Measurements from ENCODE around the gene PSMG2. TPM values are rescaled to one million over a fixed set of nuclear protein-coding genes. Genes with fewer than 3 reads are reported as not detected.

PSMG2 gene
- total RNA-seq, 1 donor from 2014 or later = 58.2 TPM

- H3K36me3 Mint-ChIP-seq (ENCODE audit: insufficient read depth) = no peaks in the 10 kb centered on the region
- H3K4me3 Mint-ChIP-seq (ENCODE audit: low read depth) = no peak overlapping the region
- no peaks in the 10 kb centered on the region for H3K9me3 Mint-ChIP-seq (ENCODE audit: low read depth)
- no peaks in the 10 kb centered on the region for H3K4me1 Mint-ChIP-seq (ENCODE audit: low read depth)
- no peak overlapping the region for H3K27ac Mint-ChIP-seq
- TF ChIP-seq, protein P1, sequence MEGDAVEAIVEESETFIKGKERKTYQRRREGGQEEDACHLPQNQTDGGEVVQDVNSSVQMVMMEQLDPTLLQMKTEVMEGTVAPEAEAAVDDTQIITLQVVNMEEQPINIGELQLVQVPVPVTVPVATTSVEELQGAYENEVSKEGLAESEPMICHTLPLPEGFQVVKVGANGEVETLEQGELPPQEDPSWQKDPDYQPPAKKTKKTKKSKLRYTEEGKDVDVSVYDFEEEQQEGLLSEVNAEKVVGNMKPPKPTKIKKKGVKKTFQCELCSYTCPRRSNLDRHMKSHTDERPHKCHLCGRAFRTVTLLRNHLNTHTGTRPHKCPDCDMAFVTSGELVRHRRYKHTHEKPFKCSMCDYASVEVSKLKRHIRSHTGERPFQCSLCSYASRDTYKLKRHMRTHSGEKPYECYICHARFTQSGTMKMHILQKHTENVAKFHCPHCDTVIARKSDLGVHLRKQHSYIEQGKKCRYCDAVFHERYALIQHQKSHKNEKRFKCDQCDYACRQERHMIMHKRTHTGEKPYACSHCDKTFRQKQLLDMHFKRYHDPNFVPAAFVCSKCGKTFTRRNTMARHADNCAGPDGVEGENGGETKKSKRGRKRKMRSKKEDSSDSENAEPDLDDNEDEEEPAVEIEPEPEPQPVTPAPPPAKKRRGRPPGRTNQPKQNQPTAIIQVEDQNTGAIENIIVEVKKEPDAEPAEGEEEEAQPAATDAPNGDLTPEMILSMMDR (IDR thresholded peaks at IDR 0.05; ENCODE audit: unreplicated experiment) = no peak
- H3K27me3 Mint-ChIP-seq = no peaks in the 10 kb centered on the region
- DNase-seq (ENCODE audit: low spot score, unreplicated experiment) = no peak
Measured at GRCh38 chr18:12749121-12749520, 46.3 kb downstream of the PSMG2 start.

DNA sequence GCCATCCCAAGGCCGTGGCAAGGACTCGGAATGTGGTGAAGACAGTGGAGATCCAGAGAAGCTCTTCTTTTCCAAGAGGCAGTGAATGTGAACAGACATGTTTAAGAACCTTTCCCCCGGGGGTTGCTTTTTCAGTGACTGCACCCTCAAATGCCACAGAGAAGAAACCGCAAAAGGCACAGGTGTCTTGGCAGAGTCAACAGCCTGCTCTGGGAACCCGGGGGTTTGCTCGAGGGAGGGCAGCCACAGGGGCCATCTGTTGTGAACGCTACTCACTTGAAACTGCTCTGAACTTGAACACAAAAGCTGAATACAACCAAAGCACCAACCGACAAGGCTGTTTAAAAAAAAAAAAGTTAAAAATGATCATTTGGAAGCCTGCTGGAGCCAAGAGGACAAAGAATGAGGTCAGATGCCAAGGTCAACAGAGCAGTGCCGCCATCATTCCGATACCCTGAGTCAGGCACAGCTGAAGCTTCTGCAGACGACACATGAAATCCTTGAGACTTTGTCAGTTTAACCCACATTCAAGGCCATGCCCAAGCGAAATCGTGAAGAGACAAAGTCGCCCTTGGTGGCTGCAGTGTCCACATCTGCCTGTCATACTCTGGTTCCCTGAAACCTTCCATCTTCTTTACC lies 47.4 kb downstream of the PSMG2 start:
- no peaks in the 10 kb centered on the region for H3K9me3 Mint-ChIP-seq (ENCODE audit: low read depth)
- no peak for DNase-seq (ENCODE audit: low spot score, unreplicated experiment)
- H3K36me3 Mint-ChIP-seq (ENCODE audit: insufficient read depth) = no peaks in the 10 kb centered on the region
- no peaks in the 10 kb centered on the region for H3K27me3 Mint-ChIP-seq
- no peaks in the 10 kb centered on the region for H3K4me1 Mint-ChIP-seq (ENCODE audit: low read depth)
- no peak overlapping the region for H3K4me3 Mint-ChIP-seq (ENCODE audit: low read depth)
- H3K27ac Mint-ChIP-seq = no peak overlapping the region
- TF ChIP-seq, protein P1 (IDR thresholded peaks at IDR 0.05; ENCODE audit: unreplicated experiment) = no peak

DNA sequence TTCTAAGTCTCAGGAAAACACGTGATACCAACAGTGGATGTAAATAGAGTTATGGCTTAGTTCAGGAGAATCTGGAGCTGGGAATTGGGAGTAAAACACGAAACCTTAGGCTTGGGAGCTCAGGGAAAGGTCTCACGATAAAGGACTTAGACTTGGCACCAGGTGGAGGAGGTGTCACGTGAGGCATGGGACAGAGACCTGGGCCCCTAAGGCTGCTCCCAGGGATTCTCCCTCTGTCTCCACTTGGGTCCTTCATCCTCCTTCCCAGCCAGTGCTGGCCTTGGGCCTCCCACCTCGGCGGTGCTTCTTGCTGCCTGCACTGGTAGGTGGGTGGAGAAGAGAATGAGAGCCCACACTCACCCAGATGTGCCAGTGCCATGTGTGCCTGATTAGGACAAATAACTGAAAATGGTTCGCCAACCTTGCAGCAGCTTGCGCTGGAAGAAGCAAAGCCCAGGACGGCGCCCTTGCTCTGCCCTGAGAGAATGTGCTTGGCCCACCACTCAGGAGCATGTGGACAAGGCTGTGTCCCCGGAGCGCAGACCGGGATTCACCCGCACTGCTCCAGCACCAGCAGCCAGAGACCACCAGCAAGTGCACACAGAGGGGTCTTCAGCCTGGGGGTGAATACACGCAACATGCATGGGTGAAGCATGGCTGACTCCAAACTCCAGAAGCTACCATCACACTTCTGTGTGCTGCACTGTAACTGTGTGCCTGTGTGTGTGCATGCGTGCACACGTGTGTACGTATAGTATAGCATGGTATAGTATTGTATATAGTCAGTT lies 48.1 kb downstream of the PSMG2 start:
- DNase-seq (ENCODE audit: low spot score, unreplicated experiment) = no peak
- Mint-ChIP-seq H3K9me3 (ENCODE audit: low read depth) (no peaks in the 10 kb centered on the region), H3K36me3 (ENCODE audit: insufficient read depth) (no peaks in the 10 kb centered on the region), H3K4me3 (ENCODE audit: low read depth) (no peak overlapping the region), H3K27ac (no peak overlapping the region), H3K4me1 (ENCODE audit: low read depth) (no peaks in the 10 kb centered on the region), H3K27me3 (no peaks in the 10 kb centered on the region)
- TF ChIP-seq, protein P1 (IDR thresholded peaks at IDR 0.05; ENCODE audit: unreplicated experiment) = no peak

DNA sequence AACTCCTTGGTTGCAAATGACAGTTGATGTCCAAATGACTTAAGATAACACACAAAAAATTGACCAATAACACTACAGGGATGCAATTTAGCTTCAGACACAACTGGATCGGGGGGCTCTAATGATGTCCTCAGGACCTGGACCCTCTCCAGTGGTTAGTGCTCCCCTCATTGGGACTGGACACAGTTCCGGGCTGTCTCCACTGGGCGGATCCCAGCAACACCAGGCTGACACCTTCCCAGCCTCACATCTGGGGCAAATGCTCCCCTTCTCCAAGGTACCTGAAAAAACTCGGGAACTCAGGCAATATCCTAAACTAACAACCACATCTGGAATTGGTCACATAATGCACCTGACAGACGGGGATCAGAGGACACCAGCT lies 48.7 kb downstream of the PSMG2 start:
- no peaks in the 10 kb centered on the region for H3K27me3 Mint-ChIP-seq
- TF ChIP-seq, protein P1 (IDR thresholded peaks at IDR 0.05; ENCODE audit: unreplicated experiment) = no peak
- H3K36me3 Mint-ChIP-seq (ENCODE audit: insufficient read depth) = no peaks in the 10 kb centered on the region
- no peaks in the 10 kb centered on the region for H3K9me3 Mint-ChIP-seq (ENCODE audit: low read depth)
- no peaks in the 10 kb centered on the region for H3K4me1 Mint-ChIP-seq (ENCODE audit: low read depth)
- no peak overlapping the region for H3K4me3 Mint-ChIP-seq (ENCODE audit: low read depth)
- H3K27ac Mint-ChIP-seq = no peak overlapping the region
- DNase-seq (ENCODE audit: low spot score, unreplicated experiment) = no peak

GRCh38 chr18:12751891-12752290 lies 49.0 kb downstream of the PSMG2 start:
- H3K4me3 Mint-ChIP-seq (ENCODE audit: low read depth) = no peak overlapping the region
- no peaks in the 10 kb centered on the region for H3K9me3 Mint-ChIP-seq (ENCODE audit: low read depth)
- no peak overlapping the region for H3K27ac Mint-ChIP-seq
- TF ChIP-seq, protein P1 (IDR thresholded peaks at IDR 0.05; ENCODE audit: unreplicated experiment) = no peak
- H3K36me3 Mint-ChIP-seq (ENCODE audit: insufficient read depth) = no peaks in the 10 kb centered on the region
- no peak for DNase-seq (ENCODE audit: low spot score, unreplicated experiment)
- no peaks in the 10 kb centered on the region for H3K27me3 Mint-ChIP-seq
- no peaks in the 10 kb centered on the region for H3K4me1 Mint-ChIP-seq (ENCODE audit: low read depth)
